ENCODE data around the gene CNTNAP4.

DNA sequence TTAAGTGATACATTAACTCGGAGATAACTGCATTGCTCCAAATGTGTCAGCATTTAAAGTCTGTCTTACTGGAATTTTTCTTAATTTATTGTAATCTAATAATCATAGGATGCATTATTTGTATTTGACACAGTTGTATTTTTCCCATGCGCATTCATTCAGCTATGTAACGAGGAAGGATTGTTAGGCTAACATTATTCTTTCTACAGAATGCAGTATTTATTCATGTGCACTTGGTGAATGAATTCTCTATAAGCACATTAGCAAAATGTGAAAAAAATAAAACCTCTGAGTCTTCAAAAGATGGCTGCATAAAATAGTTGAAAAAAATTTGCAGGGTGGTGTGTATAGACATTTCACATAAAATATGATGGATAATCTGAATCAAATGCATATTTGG, 168.6 kb downstream of the CNTNAP4 start:
- TF ChIP-seq EP300 (IDR thresholded peaks at IDR 0.05) (no peak), POLR2A (IDR thresholded peaks at IDR 0.05; ENCODE audit: low read length) (no peak), POLR2AphosphoS2 (conservative IDR thresholded peaks at IDR 0.05; ENCODE audit: low read length) (no peak), MYC (IDR thresholded peaks at IDR 0.05; ENCODE audit: borderline replicate concordance, low read length) (no peak), CHD4 (IDR thresholded peaks at IDR 0.05; ENCODE audit: borderline replicate concordance) (no peak), MAZ (IDR thresholded peaks at IDR 0.05; ENCODE audit: borderline replicate concordance, low read depth, low read length) (no peak), HOXB5 (CRISPR knock-in tag; IDR thresholded peaks at IDR 0.05) (no peak), CEBPB (IDR thresholded peaks at IDR 0.05) (no peak), GATA3 (IDR thresholded peaks at IDR 0.05; ENCODE audit: borderline replicate concordance) (no peak), NR3C1 (IDR thresholded peaks at IDR 0.05) (no peak), RFX5 (IDR thresholded peaks at IDR 0.05) (no peak)
- TF ChIP-seq, protein P1, sequence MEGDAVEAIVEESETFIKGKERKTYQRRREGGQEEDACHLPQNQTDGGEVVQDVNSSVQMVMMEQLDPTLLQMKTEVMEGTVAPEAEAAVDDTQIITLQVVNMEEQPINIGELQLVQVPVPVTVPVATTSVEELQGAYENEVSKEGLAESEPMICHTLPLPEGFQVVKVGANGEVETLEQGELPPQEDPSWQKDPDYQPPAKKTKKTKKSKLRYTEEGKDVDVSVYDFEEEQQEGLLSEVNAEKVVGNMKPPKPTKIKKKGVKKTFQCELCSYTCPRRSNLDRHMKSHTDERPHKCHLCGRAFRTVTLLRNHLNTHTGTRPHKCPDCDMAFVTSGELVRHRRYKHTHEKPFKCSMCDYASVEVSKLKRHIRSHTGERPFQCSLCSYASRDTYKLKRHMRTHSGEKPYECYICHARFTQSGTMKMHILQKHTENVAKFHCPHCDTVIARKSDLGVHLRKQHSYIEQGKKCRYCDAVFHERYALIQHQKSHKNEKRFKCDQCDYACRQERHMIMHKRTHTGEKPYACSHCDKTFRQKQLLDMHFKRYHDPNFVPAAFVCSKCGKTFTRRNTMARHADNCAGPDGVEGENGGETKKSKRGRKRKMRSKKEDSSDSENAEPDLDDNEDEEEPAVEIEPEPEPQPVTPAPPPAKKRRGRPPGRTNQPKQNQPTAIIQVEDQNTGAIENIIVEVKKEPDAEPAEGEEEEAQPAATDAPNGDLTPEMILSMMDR (IDR thresholded peaks at IDR 0.05) = no peak
- TF ChIP-seq, protein P2, sequence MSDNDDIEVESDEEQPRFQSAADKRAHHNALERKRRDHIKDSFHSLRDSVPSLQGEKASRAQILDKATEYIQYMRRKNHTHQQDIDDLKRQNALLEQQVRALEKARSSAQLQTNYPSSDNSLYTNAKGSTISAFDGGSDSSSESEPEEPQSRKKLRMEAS (IDR thresholded peaks at IDR 0.05) = no peak

Data from A549 (cell line).